ENCODE data around the gene EDN1. TPM values are rescaled to one million over a fixed set of nuclear protein-coding genes. Genes with fewer than 3 reads are reported as not detected.

EDN1 gene
- total and polyA plus RNA-seq, 9 of the 15 experiments (the other 6 are each of a cell fraction or from before 2014, with no cell fraction given): 0.03 to 0.06 TPM; not detected in 7

DNA sequence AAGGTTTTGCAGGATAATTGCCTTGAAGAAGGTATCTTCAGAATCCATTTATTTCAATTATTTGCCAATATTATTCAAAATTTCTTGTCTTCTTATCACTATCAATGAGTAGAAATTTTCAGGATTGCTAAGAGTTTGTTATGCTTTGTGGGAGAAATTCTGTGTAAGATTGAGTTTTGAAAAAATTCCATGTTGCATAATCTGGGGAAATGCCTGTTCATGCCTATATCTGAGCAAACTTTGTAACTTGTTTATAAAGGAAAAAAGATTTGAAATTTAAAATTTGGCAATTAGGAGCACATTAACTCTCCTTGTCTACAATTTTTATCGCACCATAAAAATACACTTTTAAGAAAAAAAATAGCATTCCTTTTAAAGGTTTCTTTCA, 39.8 kb upstream of the EDN1 start:
- no peaks in the 10 kb centered on the region for H4K20me1 ChIP-seq (replicated peaks; ENCODE audit: control insufficient read depth, insufficient read depth, low read length)
- DNase-seq (ENCODE audit: extremely low read depth in 1 of 4, low spot score in 3 of 4) (no peak), FAIRE-seq (no peak), ATAC-seq (no peak)
- no peaks in the 10 kb centered on the region for H3K36me3 ChIP-seq (ENCODE audit: control insufficient read depth, insufficient read depth, low read length)
- BruUV-seq (replicated peaks): no TSS peak
- H3K9me1 ChIP-seq (ENCODE audit: control insufficient read depth, insufficient read depth, low read length): no peaks in the 10 kb centered on the region
- no peaks in the 10 kb centered on the region for H3K9me3 ChIP-seq (replicated peaks; ENCODE audit: control insufficient read depth, insufficient read depth, low read depth, low read length)
- in situ Hi-C loops (cut with MboI): no loop called here
- no peaks in the 10 kb centered on the region for H3K4me1 ChIP-seq (replicated peaks in 1 of 2; ENCODE audit: control insufficient read depth in 2 of 2, insufficient read depth in 2 of 2, low read length in 2 of 2)
- H3K4me3 ChIP-seq: no peak overlapping the region
- no peak overlapping the region for H3K27ac ChIP-seq (ENCODE audit: extremely low read depth, low read depth, low read length)
- H3K4me2 ChIP-seq (ENCODE audit: insufficient read depth, low read length): no peak overlapping the region
- intact Hi-C loops (cut with micrococcal nuclease): no loop called here
- POLR2A ChIA-PET: no interaction called here
- no peaks in the 10 kb centered on the region for H3K79me2 ChIP-seq (ENCODE audit: control insufficient read depth, insufficient read depth, low read length)
- no peaks in the 10 kb centered on the region for H3K27me3 ChIP-seq (ENCODE audit: control insufficient read depth in 2 of 2, insufficient read depth in 2 of 2, low read length in 2 of 2)
- TF ChIP-seq, protein P1, sequence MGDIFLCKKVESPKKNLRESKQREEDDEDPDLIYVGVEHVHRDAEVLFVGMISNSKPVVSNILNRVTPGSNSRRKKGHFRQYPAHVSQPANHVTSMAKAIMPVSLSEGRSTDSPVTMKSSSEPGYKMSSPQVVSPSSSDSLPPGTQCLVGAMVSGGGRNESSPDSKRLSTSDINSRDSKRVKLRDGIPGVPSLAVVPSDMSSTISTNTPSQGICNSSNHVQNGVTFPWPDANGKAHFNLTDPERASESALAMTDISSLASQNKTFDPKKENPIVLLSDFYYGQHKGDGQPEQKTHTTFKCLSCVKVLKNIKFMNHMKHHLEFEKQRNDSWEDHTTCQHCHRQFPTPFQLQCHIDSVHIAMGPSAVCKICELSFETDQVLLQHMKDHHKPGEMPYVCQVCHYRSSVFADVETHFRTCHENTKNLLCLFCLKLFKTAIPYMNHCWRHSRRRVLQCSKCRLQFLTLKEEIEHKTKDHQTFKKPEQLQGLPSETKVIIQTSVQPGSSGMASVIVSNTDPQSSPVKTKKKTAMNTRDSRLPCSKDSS (IDR thresholded peaks at IDR 0.05; ENCODE audit: low read depth, partially characterized antibody): no peak
- TF ChIP-seq FOXA1 (IDR thresholded peaks at IDR 0.05; ENCODE audit: borderline replicate concordance): no peak
- no peak for TF ChIP-seq JUNB (CRISPR knock-in tag; conservative IDR thresholded peaks at IDR 0.05)
- no peak for TF ChIP-seq NFIX (CRISPR knock-in tag; IDR thresholded peaks at IDR 0.05; ENCODE audit: low read depth)
- TF ChIP-seq HDAC8 (tag; IDR thresholded peaks at IDR 0.05): no peak
- no peak for TF ChIP-seq RFX7 (CRISPR knock-in tag; IDR thresholded peaks at IDR 0.05)
- TF ChIP-seq ILF3 (IDR thresholded peaks at IDR 0.05; ENCODE audit: borderline replicate concordance): no peak
- no peak for TF ChIP-seq ZBTB7A (IDR thresholded peaks at IDR 0.05; ENCODE audit: borderline replicate concordance, control insufficient read depth, low read depth, low read length)
- TF ChIP-seq POLR2H (tag; IDR thresholded peaks at IDR 0.05; ENCODE audit: low read depth): no peak
- no peak for TF ChIP-seq ARID1B (IDR thresholded peaks at IDR 0.05)
- no peak for TF ChIP-seq NR2C1 (IDR thresholded peaks at IDR 0.05)
- TF ChIP-seq NR2C1 (tag; IDR thresholded peaks at IDR 0.05): no peak
- TF ChIP-seq ZFX (CRISPR knock-in tag; IDR thresholded peaks at IDR 0.05): no peak
- no peak for TF ChIP-seq JUN (IDR thresholded peaks at IDR 0.05; ENCODE audit: borderline replicate concordance, low read depth, low read length)
- no peak for TF ChIP-seq JUN (CRISPR knock-in tag; IDR thresholded peaks at IDR 0.05; ENCODE audit: borderline replicate concordance)
- TF ChIP-seq MXI1 (IDR thresholded peaks at IDR 0.05; ENCODE audit: low read depth, low read length): no peak
- no peak for TF ChIP-seq WHSC1 (IDR thresholded peaks at IDR 0.05; ENCODE audit: low read length)
- no peak for TF ChIP-seq ZNF717 (CRISPR knock-in tag; IDR thresholded peaks at IDR 0.05)
- TF ChIP-seq ZNF668 (CRISPR knock-in tag; IDR thresholded peaks at IDR 0.05): no peak
- TF ChIP-seq, protein P2, sequence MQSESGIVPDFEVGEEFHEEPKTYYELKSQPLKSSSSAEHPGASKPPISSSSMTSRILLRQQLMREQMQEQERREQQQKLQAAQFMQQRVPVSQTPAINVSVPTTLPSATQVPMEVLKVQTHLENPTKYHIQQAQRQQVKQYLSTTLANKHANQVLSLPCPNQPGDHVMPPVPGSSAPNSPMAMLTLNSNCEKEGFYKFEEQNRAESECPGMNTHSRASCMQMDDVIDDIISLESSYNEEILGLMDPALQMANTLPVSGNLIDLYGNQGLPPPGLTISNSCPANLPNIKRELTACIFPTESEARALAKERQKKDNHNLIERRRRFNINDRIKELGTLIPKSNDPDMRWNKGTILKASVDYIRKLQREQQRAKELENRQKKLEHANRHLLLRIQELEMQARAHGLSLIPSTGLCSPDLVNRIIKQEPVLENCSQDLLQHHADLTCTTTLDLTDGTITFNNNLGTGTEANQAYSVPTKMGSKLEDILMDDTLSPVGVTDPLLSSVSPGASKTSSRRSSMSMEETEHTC (IDR thresholded peaks at IDR 0.05): no peak
- 0% methylated on average over 1 of the region's 1 CpG for WGBS (ENCODE audit: insufficient coverage, low coverage, missing lambda C conversion rate)
- CTCF ChIA-PET (ENCODE audit: low intra/inter-chr PET ratio): no interaction called here
- H3K9ac ChIP-seq (ENCODE audit: insufficient read depth in 1 of 2, low read depth in 2 of 2, low read length in 2 of 2): no peak overlapping the region
- H2AFZ ChIP-seq (ENCODE audit: low read depth, low read length): no peak overlapping the region
